H9 (cell line): ENCODE results near the gene OR5D18. TPM values are rescaled to one million over a fixed set of nuclear protein-coding genes. Genes with fewer than 3 reads are reported as not detected.

Source experiments
- DNase-seq: peaks from one replicate; pipeline ENCODE4 v3.0.0-alpha.2; 2017
- H2AFZ ChIP-seq: one replicate; pipeline ENCODE4 v1.6.1; 2013; ENCODE audit warnings: mild to moderate bottlenecking, low read length, control low read depth, moderate library complexity
- H2AK5ac ChIP-seq: 2 replicates; pipeline ENCODE4 v1.6.1; 2013; ENCODE audit warnings: low read length, control low read depth, mixed read lengths; ENCODE audit not compliant: insufficient read length
- H2BK120ac ChIP-seq: one replicate; pipeline ENCODE4 v1.6.1; 2013; ENCODE audit warnings: low read depth, mild to moderate bottlenecking, low read length, control low read depth, inconsistent platforms; ENCODE audit not compliant: poor library complexity, severe bottlenecking
- H2BK12ac ChIP-seq: 2 replicates; pipeline ENCODE4 v1.6.1; 2013; ENCODE audit warnings: low read length, control low read depth, mixed read lengths, low read depth; ENCODE audit not compliant: insufficient read length
- H2BK15ac ChIP-seq: 2 replicates; pipeline ENCODE4 v1.6.1; 2013; ENCODE audit warnings: low read depth, low read length, control low read depth
- H2BK20ac ChIP-seq: one replicate; pipeline ENCODE4 v1.6.1; 2013; ENCODE audit warnings: low read depth, mild to moderate bottlenecking, low read length, control low read depth, inconsistent platforms; ENCODE audit not compliant: poor library complexity, severe bottlenecking
- H2BK5ac ChIP-seq: 2 replicates; pipeline ENCODE4 v1.6.1; 2013; ENCODE audit warnings: low read length, control low read depth, mixed read lengths; ENCODE audit not compliant: insufficient read length
- H3K14ac ChIP-seq: 2 replicates; pipeline ENCODE4 v1.6.1; 2013; ENCODE audit warnings: low read length, control low read depth; ENCODE audit not compliant: insufficient read depth
- H3K18ac ChIP-seq: 2 replicates; pipeline ENCODE4 v1.6.1; 2013; ENCODE audit warnings: low read depth, mild to moderate bottlenecking, mixed read lengths, low read length, control low read depth; ENCODE audit not compliant: insufficient read length
- H3K23ac ChIP-seq: 2 replicates; pipeline ENCODE4 v1.6.1; 2013; ENCODE audit warnings: low read length, control low read depth, mixed read lengths, low read depth; ENCODE audit not compliant: insufficient read length
- H3K23me2 ChIP-seq: 2 replicates; pipeline ENCODE4 v1.6.1; 2013; ENCODE audit warnings: low read depth, mild to moderate bottlenecking, mixed read lengths, low read length, control low read depth; ENCODE audit not compliant: insufficient read length, poor library complexity, severe bottlenecking
- H3K27ac ChIP-seq: 2 replicates; pipeline ENCODE4 v1.5.1; 2013; ENCODE audit warnings: low read length, control low read depth, mixed read lengths, low read depth; ENCODE audit not compliant: insufficient read length
- H3K27me3 ChIP-seq: 2 replicates; pipeline ENCODE4 v1.6.1; 2013; ENCODE audit warnings: low read length, control low read depth, inconsistent platforms; ENCODE audit not compliant: insufficient read depth
- H3K4ac ChIP-seq: 2 replicates; pipeline ENCODE4 v1.6.1; 2013; ENCODE audit warnings: low read depth, mild to moderate bottlenecking, control low read depth, inconsistent platforms, low read length, moderate library complexity
- H3K4me1 ChIP-seq: 2 replicates; pipeline ENCODE4 v1.6.1; 2013; ENCODE audit warnings: low read length, control low read depth, inconsistent platforms; ENCODE audit not compliant: insufficient read depth
- H3K4me2 ChIP-seq: 2 replicates; pipeline ENCODE4 v1.6.1; 2013; ENCODE audit warnings: low read length, control low read depth, mixed read lengths; ENCODE audit not compliant: insufficient read length, insufficient read depth
- H3K56ac ChIP-seq: 2 replicates; pipeline ENCODE4 v1.6.1; 2013; ENCODE audit warnings: low read depth, mild to moderate bottlenecking, mixed read lengths, low read length, control low read depth; ENCODE audit not compliant: insufficient read length
- H3K79me1 ChIP-seq: 2 replicates; pipeline ENCODE4 v1.6.1; 2013; ENCODE audit warnings: low read depth, mild to moderate bottlenecking, moderate library complexity, low read length, control low read depth, inconsistent platforms; ENCODE audit not compliant: insufficient read depth, poor library complexity, severe bottlenecking
- H3K79me2 ChIP-seq: 2 replicates; pipeline ENCODE4 v1.6.1; 2013; ENCODE audit warnings: low read length, control low read depth, inconsistent platforms; ENCODE audit not compliant: insufficient read depth
- H3K9ac ChIP-seq: 2 replicates; pipeline ENCODE4 v1.6.1; 2013; ENCODE audit warnings: low read length, control low read depth, mixed read lengths; ENCODE audit not compliant: insufficient read length; ENCODE audit errors: extremely low read depth
- H3K9me3 ChIP-seq: one replicate; pipeline ENCODE4 v1.6.1; 2013; ENCODE audit warnings: low read depth, low read length, inconsistent platforms; ENCODE audit not compliant: control insufficient read depth
- H3T11ph ChIP-seq: one replicate; pipeline ENCODE4 v1.6.1; 2013; ENCODE audit warnings: mild to moderate bottlenecking, low read length, control low read depth, inconsistent platforms
- H4K20me1 ChIP-seq: one replicate; pipeline ENCODE4 v1.6.1; 2013; ENCODE audit not compliant: control insufficient read depth, insufficient read length, insufficient read depth
- H4K5ac ChIP-seq: 2 replicates; pipeline ENCODE4 v1.6.1; 2013; ENCODE audit warnings: low read depth, mild to moderate bottlenecking, mixed read lengths, low read length, control low read depth; ENCODE audit not compliant: insufficient read length
- H4K8ac ChIP-seq: replicated peaks from 2 replicates; pipeline ENCODE4 v1.6.1; 2013; ENCODE audit warnings: low read length, control low read depth, mixed read lengths, low read depth; ENCODE audit not compliant: insufficient read length
- H4K91ac ChIP-seq: 2 replicates; pipeline ENCODE4 v1.6.1; 2013; ENCODE audit warnings: low read depth, mild to moderate bottlenecking, moderate library complexity, mixed read lengths, low read length, control low read depth; ENCODE audit not compliant: insufficient read length
- H3K27ac Mint-ChIP-seq, 3 experiments: 2 replicates in 2 of 3; 3 replicates in 1 of 3; pipeline ENCODE4 v1.8.0; 2020 to 2021; ENCODE audit warnings: mixed read lengths in 3 of 3, mild to moderate bottlenecking in 1 of 3, moderate library complexity in 1 of 3
- H3K27me3 Mint-ChIP-seq: 2 replicates; pipeline ENCODE4 v1.8.0; 2021; ENCODE audit warnings: low read depth, mild to moderate bottlenecking, moderate library complexity, mixed read lengths
- H3K36me3 Mint-ChIP-seq, 3 experiments: 2 replicates in 2 of 3; 3 replicates in 1 of 3; pipeline ENCODE4 v1.8.0; 2020 to 2021; ENCODE audit warnings: low read depth in 3 of 3, mixed read lengths in 3 of 3; ENCODE audit not compliant: insufficient read depth in 1 of 3
- H3K4me1 Mint-ChIP-seq, 2 experiments: 2 replicates each; pipeline ENCODE4 v1.8.0; 2020; ENCODE audit warnings: mixed read lengths in 2 of 2
- H3K4me3 Mint-ChIP-seq, 2 experiments: 2 replicates in 1 of 2; 3 replicates in 1 of 2; pipeline ENCODE4 v1.8.0; 2020 to 2021; ENCODE audit warnings: mild to moderate bottlenecking in 2 of 2, mixed read lengths in 2 of 2, moderate library complexity in 1 of 2
- H3K9me3 Mint-ChIP-seq, 2 experiments: 2 replicates in 1 of 2; 3 replicates in 1 of 2; pipeline ENCODE4 v1.8.0; 2020; ENCODE audit warnings: mild to moderate bottlenecking in 2 of 2, mixed read lengths in 2 of 2, moderate library complexity in 1 of 2
- total RNA-seq: library from RNA; stranded (reverse); gene quantifications from 2 replicates; pipeline ENCODE4 v1.2.1, GENCODE V29; 2021
- TF ChIP-seq, protein P1 (sequence below): fragments of 200-600 bp; sonication (generic); conservative IDR thresholded peaks from 3 replicates; pipeline ENCODE4 v1.8.0; 2021; ENCODE audit warnings: antibody characterized with exemption, mild to moderate bottlenecking

The OR5D18 gene
- total RNA-seq, 1 experiment from 2014 or later, result not detected

DNA sequence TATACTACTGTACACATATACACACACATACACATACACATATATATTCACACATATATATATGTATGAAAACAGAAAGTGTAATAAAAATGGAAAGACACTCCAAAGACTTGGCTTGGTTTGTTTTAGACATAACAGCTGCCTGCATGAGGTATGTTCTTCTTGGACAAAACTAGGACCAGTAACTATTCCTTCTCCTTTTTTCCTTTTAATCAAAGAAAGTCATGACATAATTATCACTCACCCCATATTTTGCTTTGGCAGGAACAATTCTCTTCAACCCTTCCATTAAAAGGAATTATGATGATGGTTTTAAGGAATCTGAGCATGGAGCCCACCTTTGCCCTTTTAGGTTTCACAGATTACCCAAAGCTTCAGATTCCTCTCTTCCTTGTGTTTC, 24.2 kb upstream of the OR5D18 start, which contains the start of gene OR5D14:
Gene OR5D14 (plus strand): TSS at position 301 of the 400 bp plus-strand sequence. CDS start 0 bp downstream, at position 301.
- no peak within 1 kb of the TSS for H3K4me3 Mint-ChIP-seq

More for the DNA sequence above, 24.2 kb upstream of the OR5D18 start, which contains the start of gene OR5D14:
- Histone ChIP-seq H2AFZ (no peak within 1 kb of the TSS), H2BK120ac (no peak within 1 kb of the TSS), H2BK20ac (no peak within 1 kb of the TSS), H3K79me1 (no peaks in the 10 kb centered on the region), H4K8ac (no peak within 1 kb of the TSS), H2BK5ac (no peak within 1 kb of the TSS), H3K4me2 (no peak within 1 kb of the TSS), H3K79me2 (no peaks in the 10 kb centered on the region), H2AK5ac (no peak within 1 kb of the TSS), H3K9me3 (peaks cover 73% of the 10 kb centered on the region), H2BK12ac (no peak within 1 kb of the TSS), H3K27ac (no peak within 1 kb of the TSS), H2BK15ac (no peak within 1 kb of the TSS), H4K20me1 (no peaks in the 10 kb centered on the region), H3K23ac (no peak within 1 kb of the TSS), H3K14ac (no peak within 1 kb of the TSS), H4K91ac (no peak within 1 kb of the TSS), H3T11ph (no peak within 1 kb of the TSS), H3K23me2 (no peaks in the 10 kb centered on the region), H3K56ac (no peak within 1 kb of the TSS), H4K5ac (no peak within 1 kb of the TSS), H3K4me1 (no peaks in the 10 kb centered on the region), H3K18ac (no peak within 1 kb of the TSS), H3K4ac (no peak within 1 kb of the TSS), H3K9ac (no peak within 1 kb of the TSS), H3K27me3 (no peaks in the 10 kb centered on the region)
- Mint-ChIP-seq H3K9me3 (peaks cover 74 to 81% of the 10 kb centered on the region in 2 experiments), H3K4me1 (no peaks in the 10 kb centered on the region), H3K27ac (no peak within 1 kb of the TSS), H3K27me3 (peaks cover 1% of the 10 kb centered on the region; the same call in 1 of the 2 replicates), H3K36me3 (peaks cover 0 to 21% (median 4%) of the 10 kb centered on the region in 3 experiments; a peak in 4 of 7 replicates)
- no peak for DNase-seq
- TF ChIP-seq, protein P1, sequence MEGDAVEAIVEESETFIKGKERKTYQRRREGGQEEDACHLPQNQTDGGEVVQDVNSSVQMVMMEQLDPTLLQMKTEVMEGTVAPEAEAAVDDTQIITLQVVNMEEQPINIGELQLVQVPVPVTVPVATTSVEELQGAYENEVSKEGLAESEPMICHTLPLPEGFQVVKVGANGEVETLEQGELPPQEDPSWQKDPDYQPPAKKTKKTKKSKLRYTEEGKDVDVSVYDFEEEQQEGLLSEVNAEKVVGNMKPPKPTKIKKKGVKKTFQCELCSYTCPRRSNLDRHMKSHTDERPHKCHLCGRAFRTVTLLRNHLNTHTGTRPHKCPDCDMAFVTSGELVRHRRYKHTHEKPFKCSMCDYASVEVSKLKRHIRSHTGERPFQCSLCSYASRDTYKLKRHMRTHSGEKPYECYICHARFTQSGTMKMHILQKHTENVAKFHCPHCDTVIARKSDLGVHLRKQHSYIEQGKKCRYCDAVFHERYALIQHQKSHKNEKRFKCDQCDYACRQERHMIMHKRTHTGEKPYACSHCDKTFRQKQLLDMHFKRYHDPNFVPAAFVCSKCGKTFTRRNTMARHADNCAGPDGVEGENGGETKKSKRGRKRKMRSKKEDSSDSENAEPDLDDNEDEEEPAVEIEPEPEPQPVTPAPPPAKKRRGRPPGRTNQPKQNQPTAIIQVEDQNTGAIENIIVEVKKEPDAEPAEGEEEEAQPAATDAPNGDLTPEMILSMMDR, result no peak
